ENCODE results near the gene ADRA1B.

ADRA1B gene

GRCh38 chr5:159902444-159903121 lies 13.7 kb upstream of the ADRA1B start:
- no peak for FAIRE-seq

GRCh38 chr5:159903131-159903530 lies 13.2 kb upstream of the ADRA1B start:
- FAIRE-seq: no peak

- FAIRE-seq: no peak
Measured at GRCh38 chr5:159904874-159905273, 11.4 kb upstream of the ADRA1B start.

GRCh38 chr5:159905496-159905895 lies 10.8 kb upstream of the ADRA1B start:
- FAIRE-seq: no peak

GRCh38 chr5:159906463-159906862 lies 9.8 kb upstream of the ADRA1B start:
- FAIRE-seq: no peak

- no peak for FAIRE-seq
Measured at GRCh38 chr5:159906943-159907342, 9.3 kb upstream of the ADRA1B start.

- FAIRE-seq: no peak
Measured at GRCh38 chr5:159907689-159908590, 8.3 kb upstream of the ADRA1B start.

- no peak for FAIRE-seq
Measured at GRCh38 chr5:159908591-159908940, 7.7 kb upstream of the ADRA1B start.

GRCh38 chr5:159909126-159909525 lies 7.2 kb upstream of the ADRA1B start:
- no peak for FAIRE-seq

GRCh38 chr5:159910207-159910842 lies 6.0 kb upstream of the ADRA1B start:
- FAIRE-seq: no peak

- FAIRE-seq: no peak
Measured at GRCh38 chr5:159910843-159911229, 5.4 kb upstream of the ADRA1B start.

- no peak for FAIRE-seq
Measured at GRCh38 chr5:159911349-159911748, 4.9 kb upstream of the ADRA1B start.

- FAIRE-seq: no peak
Measured at GRCh38 chr5:159912033-159912800, 4.1 kb upstream of the ADRA1B start.

- FAIRE-seq: no peak
Measured at GRCh38 chr5:159913048-159913447, 3.2 kb upstream of the ADRA1B start.

GRCh38 chr5:159913501-159913900 lies 2.8 kb upstream of the ADRA1B start:
- no peak for FAIRE-seq

- FAIRE-seq: no peak
Measured at GRCh38 chr5:159916841-159917761, 819 bp downstream of the ADRA1B start.

GRCh38 chr5:159917994-159918393 lies 1.7 kb downstream of the ADRA1B start:
- peak; percentile 93 for FAIRE-seq

GRCh38 chr5:159921721-159922120 lies 5.4 kb downstream of the ADRA1B start:
- FAIRE-seq: no peak

GRCh38 chr5:159923008-159923407 lies 6.7 kb downstream of the ADRA1B start:
- no peak for FAIRE-seq

GRCh38 chr5:159928122-159928909 lies 12.0 kb downstream of the ADRA1B start:
- no peak for FAIRE-seq

- no peak for FAIRE-seq
Measured at GRCh38 chr5:159929176-159929575, 12.9 kb downstream of the ADRA1B start.
